HCT116 (cell line): ENCODE data around the gene SPTBN1. TPM values are rescaled to one million over a fixed set of nuclear protein-coding genes. Genes with fewer than 3 reads are reported as not detected.

Experiments
- ATAC-seq: fragments of 200-7000 bp; cut with Tn5 transposase; 2 replicates; pipeline ENCODE4 v1.9.1; 2020; ENCODE audit warnings: mild to moderate bottlenecking, moderate library complexity
- BruUV-seq: library from RNA; stranded (reverse); fragments of 400-500 nt; replicated peaks from 2 replicates; lab custom pipeline; 2021; lab: Mats Ljungman, UMichigan
- CTCF ChIA-PET: fragments of 300-600 bp; sonication (Branson Sonifier 250); formaldehyde crosslinking; loops from one replicate; lab custom pipeline; 2021; ENCODE audit warnings: antibody characterized with exemption; lab: Charles Lee
- POLR2A ChIA-PET: fragments of 300-600, 350-600 bp; sonication (Branson Sonifier 250); formaldehyde crosslinking; loops from one replicate; lab custom pipeline; 2021; ENCODE audit warnings: antibody characterized with exemption; lab: Charles Lee
- RAD21 ChIA-PET, 2 experiments: fragments of 300-600 bp; sonication (Branson Sonifier 250); formaldehyde crosslinking; loops; one replicate each; lab custom pipeline; 2023; ENCODE audit warnings: low total read pairs in 2 of 2; ENCODE audit not compliant: uncharacterized antibody in 2 of 2, unreplicated experiment in 2 of 2, low non-redundant PET in 1 of 2; lab: Charles Lee
- DNase-seq: peaks from one replicate; pipeline ENCODE4 v3.0.0-alpha.2; 2010; ENCODE audit warnings: low read depth, low spot score
- H2AFZ ChIP-seq: fragments of 200-600 bp; shearing (Covaris generic), sonication (generic); 2 replicates; pipeline ENCODE4 v1.6.1; 2017; ENCODE audit warnings: low read depth, mixed run types, mixed read lengths, antibody characterized with exemption, low read length; ENCODE audit not compliant: poor library complexity, severe bottlenecking
- H3K27ac ChIP-seq: 2 replicates; pipeline ENCODE4 v1.5.1; 2012; ENCODE audit warnings: low read depth, low read length
- H3K27me3 ChIP-seq: fragments of 200-600 bp; sonication (generic); 2 replicates; pipeline ENCODE4 v1.6.1; 2016; ENCODE audit warnings: mixed run types, low read length, mixed read lengths; ENCODE audit not compliant: insufficient read depth
- H3K36me3 ChIP-seq, 2 experiments: fragments of 200-500 bp in 1 of 2; fragments of 200-600 bp in 1 of 2; sonication (Bioruptor generic) in 1 of 2; sonication (generic) in 1 of 2; 2 replicates each; pipeline versions ENCODE4 v1.5.1 to v1.6.1; 2014 to 2016; ENCODE audit warnings: low read length in 2 of 2, inconsistent platforms in 1 of 2, mixed read lengths in 1 of 2, mixed run types in 1 of 2; ENCODE audit not compliant: insufficient read depth in 2 of 2, control insufficient read depth in 1 of 2
- H3K4me1 ChIP-seq, 2 experiments: fragments of 200-600 bp in 1 of 2; sonication (generic) in 1 of 2; 2 replicates each; pipeline versions ENCODE4 v1.5.1 to v1.6.1; 2012 to 2017; ENCODE audit warnings: low read length in 2 of 2, inconsistent platforms in 1 of 2, mild to moderate bottlenecking in 1 of 2, mixed read lengths in 1 of 2, mixed run types in 1 of 2, moderate library complexity in 1 of 2; ENCODE audit not compliant: insufficient read depth in 2 of 2, control insufficient read depth in 1 of 2
- H3K4me2 ChIP-seq: fragments of 200-600 bp; sonication (generic); 2 replicates; pipeline ENCODE4 v1.6.1; 2017; ENCODE audit warnings: mixed run types, low read length, mixed read lengths
- H3K4me3 ChIP-seq, 2 experiments: fragments of 200-600 bp in 1 of 2; sonication (generic) in 1 of 2; replicated peaks in 1 of 2; 2 replicates each; pipeline ENCODE4 v1.5.1; 2011 to 2016; ENCODE audit warnings: low read length in 2 of 2, control low read depth in 1 of 2, low read depth in 1 of 2, mild to moderate bottlenecking in 1 of 2, mixed read lengths in 1 of 2, mixed run types in 1 of 2
- H3K79me2 ChIP-seq: fragments of 200-600 bp; sonication (generic); 2 replicates; pipeline ENCODE4 v1.6.1; 2017; ENCODE audit warnings: mild to moderate bottlenecking, mixed run types, low read length, moderate library complexity, mixed read lengths; ENCODE audit not compliant: insufficient read depth
- H3K9ac ChIP-seq: fragments of 200-600 bp; sonication (generic); 2 replicates; pipeline ENCODE4 v1.6.1; 2016; ENCODE audit warnings: low read length, mixed read lengths
- H3K9me2 ChIP-seq: fragments of 200-600 bp; sonication (generic), shearing (Covaris generic); 2 replicates; pipeline ENCODE4 v1.6.1; 2017; ENCODE audit warnings: mixed run types, mild to moderate bottlenecking, moderate library complexity; ENCODE audit not compliant: insufficient read depth
- H3K9me3 ChIP-seq, 2 experiments: fragments of 200-500 bp in 1 of 2; fragments of 200-600 bp in 1 of 2; sonication (Bioruptor generic) in 1 of 2; sonication (generic) in 1 of 2; 2 replicates each; pipeline ENCODE4 v1.6.1; 2014 to 2017; ENCODE audit warnings: low read length in 2 of 2, mixed read lengths in 2 of 2, inconsistent platforms in 1 of 2, low read depth in 1 of 2, mild to moderate bottlenecking in 1 of 2, mixed run types in 1 of 2, moderate library complexity in 1 of 2; ENCODE audit not compliant: control insufficient read depth in 1 of 2, insufficient read depth in 1 of 2
- H4K20me1 ChIP-seq: fragments of 200-600 bp; sonication (generic), shearing (Covaris generic); 2 replicates; pipeline ENCODE4 v1.6.1; 2017; ENCODE audit warnings: mixed run types, mild to moderate bottlenecking, moderate library complexity; ENCODE audit not compliant: insufficient read depth
- CBX3 ChIP-seq: IDR thresholded peaks from 2 replicates; pipeline ENCODE4 v1.6.1; 2012; ENCODE audit warnings: low read depth
- CEBPB ChIP-seq: IDR thresholded peaks from 2 replicates; pipeline ENCODE4 v1.6.1; 2012; ENCODE audit warnings: low read depth
- CTCF ChIP-seq, 3 experiments: fragments of 200-600 bp in 1 of 3; sonication (generic) in 1 of 3; IDR thresholded peaks in 2 of 3; conservative IDR thresholded peaks in 1 of 3; 2 replicates each; pipeline ENCODE4 v1.5.1; 2012 to 2017; ENCODE audit warnings: low read depth in 2 of 3, low read length in 2 of 3, antibody characterized with exemption in 1 of 3, borderline replicate concordance in 1 of 3, control low read depth in 1 of 3, mild to moderate bottlenecking in 1 of 3, mixed read lengths in 1 of 3, mixed run types in 1 of 3, moderate library complexity in 1 of 3; ENCODE audit not compliant: insufficient read depth in 1 of 3
- EGR1 ChIP-seq: IDR thresholded peaks from 2 replicates; pipeline ENCODE4 v1.6.1; 2012; ENCODE audit warnings: low read depth
- FOSL1 ChIP-seq: IDR thresholded peaks from 2 replicates; pipeline ENCODE4 v1.6.1; 2012; ENCODE audit warnings: low read depth
- JUND ChIP-seq: IDR thresholded peaks from 2 replicates; pipeline ENCODE4 v1.6.1; 2012
- MAX ChIP-seq: IDR thresholded peaks from 2 replicates; pipeline ENCODE4 v1.6.1; 2012
- POLR2AphosphoS5 ChIP-seq: IDR thresholded peaks from 2 replicates; pipeline ENCODE4 v1.6.1; 2011; ENCODE audit warnings: mild to moderate bottlenecking, low read depth, low read length, moderate library complexity
- RAD21 ChIP-seq: IDR thresholded peaks from 2 replicates; pipeline ENCODE4 v1.6.1; 2012; ENCODE audit warnings: low read depth, mild to moderate bottlenecking
- REST ChIP-seq: IDR thresholded peaks from 2 replicates; pipeline ENCODE4 v1.6.1; 2012; ENCODE audit warnings: low read depth
- SP1 ChIP-seq: IDR thresholded peaks from 2 replicates; pipeline ENCODE4 v1.6.1; 2012; ENCODE audit warnings: low read depth
- SRF ChIP-seq: IDR thresholded peaks from 2 replicates; pipeline ENCODE4 v1.6.1; 2012; ENCODE audit warnings: low read depth
- TCF7L2 ChIP-seq: IDR thresholded peaks from 2 replicates; pipeline ENCODE4 v1.7.0; 2011; ENCODE audit warnings: borderline replicate concordance, inconsistent platforms; ENCODE audit not compliant: insufficient read depth, insufficient read length; ENCODE audit errors: extremely low read depth
- ZBTB33 ChIP-seq: IDR thresholded peaks from 2 replicates; pipeline ENCODE4 v1.6.1; 2011; ENCODE audit warnings: mild to moderate bottlenecking, low read length, moderate library complexity; ENCODE audit not compliant: insufficient replicate concordance; ENCODE audit errors: extremely low read depth
- intact Hi-C: fragments of 100-400 bp; cut with micrococcal nuclease; formaldehyde crosslinking; loops from 2 replicates; pipeline ENCODE4 v1.10.0; 2022
- total RNA-seq: library from RNA; stranded (reverse); gene quantifications from one replicate; pipeline ENCODE4 v1.2.1, GENCODE V29; 2021; ENCODE audit not compliant: unreplicated experiment

SPTBN1 gene
- total RNA-seq, 1 experiment from 2014 or later, result 84.4 TPM

- ATAC-seq (no peak), DNase-seq (no peak)
These were observed 95.1 kb downstream of the SPTBN1 start for GRCh38 chr2:54551123-54551756.

More at GRCh38 chr2:54551123-54551756, 95.1 kb downstream of the SPTBN1 start:
- intact Hi-C loops, result no loop called here
- Histone ChIP-seq H3K79me2 (no peaks in the 10 kb centered on the region), H3K9me3 (no peaks in the 10 kb centered on the region), H2AFZ (no peak overlapping the region), H3K9me2 (no peaks in the 10 kb centered on the region)
- CTCF ChIA-PET, result no interaction called here
- no peak for TF ChIP-seq CEBPB
- no peak for TF ChIP-seq ZBTB33
- no peak for TF ChIP-seq FOSL1
- TF ChIP-seq REST, result no peak
- no peak for TF ChIP-seq TCF7L2
- TF ChIP-seq MAX, result no peak
- no peak for TF ChIP-seq EGR1
- no peak for TF ChIP-seq CTCF (IDR thresholded peaks at IDR 0.05 in 2 of 3, conservative IDR thresholded peaks at IDR 0.05 in 1 of 3; ENCODE audit: borderline replicate concordance in 1 of 3, insufficient read depth in 1 of 3, low read depth in 2 of 3, low read length in 2 of 3)
- TF ChIP-seq JUND, result no peak
- TF ChIP-seq SP1, result no peak
- no peak for TF ChIP-seq POLR2AphosphoS5
- no peak for TF ChIP-seq CBX3
- no peak for TF ChIP-seq SRF
- no peak for TF ChIP-seq RAD21
- TF ChIP-seq, all 23 proteins: peak for 0
- no peaks in the 10 kb centered on the region for H4K20me1 ChIP-seq
- no peak overlapping the region for H3K4me3 ChIP-seq
- no peak overlapping the region for H3K27ac ChIP-seq
- 0 out of 4 replicates have a peak, but pooled peaks cover 0 to 5% of the 10 kb centered on the region in 2 experiments for H3K4me1 ChIP-seq
- H3K9ac ChIP-seq, result no peak overlapping the region
- no TSS peak for BruUV-seq
- no peaks in the 10 kb centered on the region for H3K36me3 ChIP-seq
- ChIA-PET RAD21 (no interaction called here), POLR2A (no interaction called here)
- H3K4me2 ChIP-seq, result no peak overlapping the region
- no peaks in the 10 kb centered on the region for H3K27me3 ChIP-seq
